SK-N-MC (cell line): ENCODE data around the gene FIS1.

Experiments used
- EZH2 ChIP-seq: fragments of 200-600 bp; sonication (generic); IDR thresholded peaks from one replicate; pipeline ENCODE4 v1.6.1; 2017; ENCODE audit warnings: antibody characterized with exemption
- FOXP2 ChIP-seq: optimal IDR thresholded peaks from 2 replicates; pipeline ENCODE3; 2011; ENCODE audit warnings: mild to moderate bottlenecking, moderate library complexity; ENCODE audit not compliant: insufficient read depth; ENCODE audit errors: extremely low read length, control extremely low read depth
- POLR2AphosphoS5 ChIP-seq: IDR thresholded peaks from 2 replicates; pipeline ENCODE4 v1.6.1; 2012; ENCODE audit warnings: mild to moderate bottlenecking, low read depth, low read length, borderline replicate concordance

GRCh38 chr7:101220295-101220694 is 24.6 kb downstream of the FIS1 start:
- no peak for TF ChIP-seq EZH2
- no peak for TF ChIP-seq POLR2AphosphoS5
- no peak for TF ChIP-seq FOXP2
